HEK293 (cell line): Measurements from ENCODE around the gene DCLK1.

Experiments
- CTCF ChIA-PET: fragments of 350-600 bp; formaldehyde crosslinking; extraction: SDS; loops from one replicate; lab custom pipeline; 2021; ENCODE audit warnings: antibody characterized with exemption; lab: Yijun Ruan, JAX
- POLR2A ChIA-PET: fragments of 300-600 bp; formaldehyde crosslinking; extraction: SDS; loops from one replicate; lab custom pipeline; 2020; ENCODE audit warnings: antibody characterized with exemption, inconsistent platforms; lab: Yijun Ruan, JAX
- H3K27ac ChIP-seq: fragments of 200-500 bp; sonication (Bioruptor generic); 2 replicates; pipeline ENCODE4 v1.5.1; 2014; ENCODE audit warnings: low read depth, low read length, control low read depth, inconsistent platforms; ENCODE audit errors: extremely low read depth
- H3K36me3 ChIP-seq, 2 experiments: fragments of 200-500 bp in 1 of 2; sonication (Bioruptor generic) in 1 of 2; 1 replicate in 1 of 2; 2 replicates in 1 of 2; pipeline ENCODE4 v1.5.1; 2014 to 2017; ENCODE audit warnings: inconsistent platforms in 2 of 2, low read length in 2 of 2; ENCODE audit not compliant: control insufficient read depth in 2 of 2, insufficient read depth in 1 of 2
- H3K4me1 ChIP-seq: fragments of 200-500 bp; sonication (Bioruptor generic); 2 replicates; pipeline ENCODE4 v1.5.1; 2014; ENCODE audit warnings: mild to moderate bottlenecking, low read length, inconsistent platforms; ENCODE audit not compliant: control insufficient read depth, insufficient read depth
- H3K4me3 ChIP-seq: 2 replicates; pipeline ENCODE4 v1.5.1; 2011; ENCODE audit warnings: low read depth, mild to moderate bottlenecking, control low read depth, low read length, moderate library complexity
- H3K9me3 ChIP-seq: fragments of 200-500 bp; sonication (Bioruptor generic); 2 replicates; pipeline ENCODE4 v1.5.1; 2014; ENCODE audit warnings: low read depth, low read length, inconsistent platforms; ENCODE audit not compliant: control insufficient read depth, insufficient read depth
- GLI4 ChIP-seq: fragments of 450-650 bp; formaldehyde crosslinking; IDR thresholded peaks from 2 replicates; pipeline ENCODE4 v1.5.1; 2016; ENCODE audit warnings: missing biosample characterization, missing genetic modification characterization
- GLIS1 ChIP-seq: fragments of 450-650 bp; formaldehyde crosslinking; IDR thresholded peaks from 2 replicates; pipeline ENCODE4 v1.5.1; 2016; ENCODE audit warnings: missing biosample characterization, missing genetic modification characterization
- HIC1 ChIP-seq: fragments of 450-650 bp; formaldehyde crosslinking; IDR thresholded peaks from 2 replicates; pipeline ENCODE4 v1.5.1; 2016; ENCODE audit warnings: missing biosample characterization, missing genetic modification characterization
- MYNN ChIP-seq: fragments of 450-650 bp; formaldehyde crosslinking; IDR thresholded peaks from 2 replicates; pipeline ENCODE4 v1.5.1; 2016; ENCODE audit warnings: missing biosample characterization, missing genetic modification characterization, borderline replicate concordance
- RBAK ChIP-seq: fragments of 450-650 bp; formaldehyde crosslinking; IDR thresholded peaks from 2 replicates; pipeline ENCODE4 v1.5.1; 2016; ENCODE audit warnings: missing biosample characterization, missing genetic modification characterization
- ZBTB11 ChIP-seq: fragments of 450-650 bp; formaldehyde crosslinking; conservative IDR thresholded peaks from 2 replicates; pipeline ENCODE4 v1.5.1; 2016; ENCODE audit warnings: low read depth, missing biosample characterization, missing genetic modification characterization
- ZBTB26 ChIP-seq: fragments of 450-650 bp; formaldehyde crosslinking; optimal IDR thresholded peaks from 2 replicates; pipeline ENCODE3; 2016; ENCODE audit warnings: missing biosample characterization, mild to moderate bottlenecking, missing genetic modification characterization
- ZBTB49 ChIP-seq: fragments of 450-650 bp; formaldehyde crosslinking; IDR thresholded peaks from 2 replicates; pipeline ENCODE4 v1.5.1; 2016; ENCODE audit warnings: missing biosample characterization, missing genetic modification characterization, low read depth
- ZNF146 ChIP-seq: fragments of 450-650 bp; formaldehyde crosslinking; IDR thresholded peaks from 2 replicates; pipeline ENCODE4 v1.5.1; 2016; ENCODE audit warnings: missing biosample characterization, missing genetic modification characterization
- ZNF221 ChIP-seq: fragments of 450-650 bp; formaldehyde crosslinking; IDR thresholded peaks from 2 replicates; pipeline ENCODE4 v1.5.1; 2017; ENCODE audit warnings: missing biosample characterization, missing genetic modification characterization, borderline replicate concordance
- ZNF23 ChIP-seq: fragments of 450-650 bp; formaldehyde crosslinking; IDR thresholded peaks from 2 replicates; pipeline ENCODE4 v1.5.1; 2016; ENCODE audit warnings: missing biosample characterization, missing genetic modification characterization, borderline replicate concordance
- ZNF350 ChIP-seq: fragments of 450-650 bp; formaldehyde crosslinking; IDR thresholded peaks from 2 replicates; pipeline ENCODE4 v1.5.0; 2017; ENCODE audit warnings: missing biosample characterization, mild to moderate bottlenecking, missing genetic modification characterization
- ZNF391 ChIP-seq: fragments of 450-650 bp; formaldehyde crosslinking; IDR thresholded peaks from 2 replicates; pipeline ENCODE4 v1.5.1; 2016; ENCODE audit warnings: low read depth, missing biosample characterization, missing genetic modification characterization, borderline replicate concordance
- ZNF529 ChIP-seq: fragments of 450-650 bp; formaldehyde crosslinking; IDR thresholded peaks from 2 replicates; pipeline ENCODE4 v1.5.1; 2017; ENCODE audit warnings: missing genetic modification characterization, missing biosample characterization; ENCODE audit not compliant: insufficient replicate concordance
- ZNF560 ChIP-seq: fragments of 450-650 bp; formaldehyde crosslinking; IDR thresholded peaks from 2 replicates; pipeline ENCODE4 v1.5.1; 2017; ENCODE audit warnings: missing biosample characterization, missing genetic modification characterization, borderline replicate concordance
- ZNF561 ChIP-seq: fragments of 450-650 bp; IDR thresholded peaks from 2 replicates; pipeline ENCODE4 v1.5.1; 2018; ENCODE audit warnings: missing biosample characterization, missing genetic modification characterization, borderline replicate concordance
- ZNF747 ChIP-seq: fragments of 450-650 bp; formaldehyde crosslinking; IDR thresholded peaks from 2 replicates; pipeline ENCODE4 v1.5.1; 2016; ENCODE audit warnings: missing biosample characterization, missing genetic modification characterization
- ZNF76 ChIP-seq: fragments of 450-650 bp; formaldehyde crosslinking; IDR thresholded peaks from 2 replicates; pipeline ENCODE4; 2016; ENCODE audit warnings: low read depth, missing biosample characterization, missing genetic modification characterization, borderline replicate concordance

Gene DCLK1

DNA sequence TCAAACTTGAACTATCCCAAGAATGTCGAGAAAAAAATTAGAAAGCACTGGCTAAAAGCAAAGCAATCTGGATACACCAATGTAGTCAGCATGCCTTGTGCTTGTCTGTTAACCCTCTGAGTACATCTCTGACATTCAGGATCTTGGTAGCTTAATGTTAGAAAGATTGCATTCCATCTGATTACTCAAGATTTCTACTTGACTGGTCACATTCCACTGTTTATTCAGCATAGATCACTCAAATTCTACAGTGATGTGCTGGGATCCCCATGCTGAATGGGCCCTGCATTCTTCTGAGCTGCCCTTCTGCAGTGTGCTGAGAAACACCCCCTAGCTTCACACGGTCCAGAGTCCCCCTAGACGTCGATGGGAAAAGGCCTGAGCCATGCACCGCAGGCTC lies 359.3 kb downstream of the DCLK1 start:
- Histone ChIP-seq H3K4me1 (no peaks in the 10 kb centered on the region), H3K36me3 (no peaks in the 10 kb centered on the region), H3K27ac (no peak overlapping the region), H3K9me3 (no peaks in the 10 kb centered on the region), H3K4me3 (no peak overlapping the region)
- no peak for TF ChIP-seq ZNF747 (tag by site-specific recombination)
- peak; percentile 79 for TF ChIP-seq ZBTB49 (tag by site-specific recombination)
- TF ChIP-seq ZNF350 (tag by site-specific recombination): no peak
- POLR2A ChIA-PET: no interaction called here
- CTCF ChIA-PET: no interaction called here

- Histone ChIP-seq H3K27ac (no peak overlapping the region), H3K4me3 (no peak overlapping the region), H3K36me3 (no peaks in the 10 kb centered on the region), H3K4me1 (no peaks in the 10 kb centered on the region), H3K9me3 (no peaks in the 10 kb centered on the region)
- ChIA-PET CTCF (no interaction called here), POLR2A (no interaction called here)
- TF ChIP-seq ZNF146 (tag by site-specific recombination) (no peak), GLIS1 (tag by site-specific recombination) (no peak), ZNF221 (tag by site-specific recombination) (no peak), ZNF23 (tag by site-specific recombination) (no peak), ZBTB26 (tag by site-specific recombination) (no peak), ZNF560 (tag by site-specific recombination) (no peak), ZNF561 (tag by site-specific recombination) (no peak), HIC1 (tag by site-specific recombination) (no peak), GLI4 (tag by site-specific recombination) (no peak), ZNF76 (tag by site-specific recombination) (no peak), ZBTB49 (tag by site-specific recombination) (no peak), MYNN (tag by site-specific recombination) (no peak), ZNF529 (tag by site-specific recombination) (no peak), RBAK (tag by site-specific recombination) (no peak), ZBTB11 (tag by site-specific recombination) (no peak), ZNF391 (tag by site-specific recombination) (no peak)
These were observed 360.4 kb downstream of the DCLK1 start for GRCh38 chr13:35770756-35771297.
